ENCODE measurements around the gene PRKCE. TPM values are rescaled to one million over a fixed set of nuclear protein-coding genes. Genes with fewer than 3 reads are reported as not detected.

Gene PRKCE
- total RNA-seq, 1 experiment from 2014 or later: 4.4 TPM

DNA sequence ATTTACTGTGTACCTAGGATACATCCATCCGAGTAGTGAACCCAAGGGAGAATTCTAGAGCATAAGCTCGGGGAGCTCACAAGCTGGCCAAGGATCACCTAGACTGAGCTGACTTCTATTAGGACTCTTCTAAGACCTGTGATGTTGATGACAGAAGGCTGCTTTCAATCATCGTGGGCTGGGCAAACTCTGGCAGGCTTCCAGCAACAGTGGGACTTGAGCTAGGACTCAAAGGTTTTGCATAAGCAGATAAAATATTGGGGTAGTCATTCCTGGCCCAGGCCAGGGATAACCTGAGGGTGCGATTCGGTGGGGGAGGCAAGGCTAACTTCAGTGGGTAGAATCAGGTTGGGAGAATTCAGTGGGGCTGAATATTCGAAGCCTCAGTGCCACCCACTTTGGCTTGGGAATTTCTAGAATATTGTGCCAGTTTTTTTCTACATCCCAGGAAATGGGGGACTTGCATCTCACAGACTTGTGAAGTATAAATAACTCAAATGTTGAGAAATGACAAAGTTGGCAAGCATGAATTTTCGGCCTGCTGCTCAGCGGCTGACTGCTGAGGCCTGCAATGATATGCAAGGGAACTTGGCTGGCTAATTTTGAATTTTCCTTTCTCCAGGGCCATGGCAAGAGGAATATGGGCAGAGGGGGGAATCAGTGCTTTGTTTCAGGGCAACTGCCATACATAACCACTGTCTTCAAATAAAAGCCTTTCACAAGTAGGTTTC lies 274.3 kb downstream of the PRKCE start:
- Histone ChIP-seq H3K36me3 (ENCODE audit: control insufficient read depth, insufficient read depth, low read length) (no peaks in the 10 kb centered on the region), H3K9me3 (no peaks in the 10 kb centered on the region), H3K27me3 (replicated peaks; ENCODE audit: control insufficient read depth, insufficient read depth, low read length) (no peaks in the 10 kb centered on the region), H3K4me1 (peaks cover 14% of the 10 kb centered on the region), H3K4me3 (ENCODE audit: low read depth, low read length) (no peak overlapping the region)
- Mint-ChIP-seq H3K27me3 (ENCODE audit: insufficient read depth, unreplicated experiment) (no peaks in the 10 kb centered on the region), H3K4me3 (ENCODE audit: unreplicated experiment) (no peak overlapping the region), H3K36me3 (ENCODE audit: insufficient read depth, unreplicated experiment) (no peaks in the 10 kb centered on the region), H3K9me3 (ENCODE audit: unreplicated experiment) (no peaks in the 10 kb centered on the region), H3K27ac (ENCODE audit: unreplicated experiment) (no peak overlapping the region), H3K4me1 (ENCODE audit: low read depth, unreplicated experiment) (peaks cover 8% of the 10 kb centered on the region)
- TF ChIP-seq, protein P1, sequence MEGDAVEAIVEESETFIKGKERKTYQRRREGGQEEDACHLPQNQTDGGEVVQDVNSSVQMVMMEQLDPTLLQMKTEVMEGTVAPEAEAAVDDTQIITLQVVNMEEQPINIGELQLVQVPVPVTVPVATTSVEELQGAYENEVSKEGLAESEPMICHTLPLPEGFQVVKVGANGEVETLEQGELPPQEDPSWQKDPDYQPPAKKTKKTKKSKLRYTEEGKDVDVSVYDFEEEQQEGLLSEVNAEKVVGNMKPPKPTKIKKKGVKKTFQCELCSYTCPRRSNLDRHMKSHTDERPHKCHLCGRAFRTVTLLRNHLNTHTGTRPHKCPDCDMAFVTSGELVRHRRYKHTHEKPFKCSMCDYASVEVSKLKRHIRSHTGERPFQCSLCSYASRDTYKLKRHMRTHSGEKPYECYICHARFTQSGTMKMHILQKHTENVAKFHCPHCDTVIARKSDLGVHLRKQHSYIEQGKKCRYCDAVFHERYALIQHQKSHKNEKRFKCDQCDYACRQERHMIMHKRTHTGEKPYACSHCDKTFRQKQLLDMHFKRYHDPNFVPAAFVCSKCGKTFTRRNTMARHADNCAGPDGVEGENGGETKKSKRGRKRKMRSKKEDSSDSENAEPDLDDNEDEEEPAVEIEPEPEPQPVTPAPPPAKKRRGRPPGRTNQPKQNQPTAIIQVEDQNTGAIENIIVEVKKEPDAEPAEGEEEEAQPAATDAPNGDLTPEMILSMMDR (IDR thresholded peaks at IDR 0.05; ENCODE audit: insufficient read depth in 1 of 2, low read depth in 1 of 2, low read length in 1 of 2, severe bottlenecking in 1 of 2, unreplicated experiment in 1 of 2): no peak
- intact Hi-C loops (cut with micrococcal nuclease; ENCODE audit: unreplicated experiment): no loop called here
- ChIA-PET POLR2A (no interaction called here), CTCF (interaction anchor here (0.7 to 1.0 kb wide), 2 partner anchors 10 to 447 kb away, joined by 3 read pairs; no protein-coding TSS in a partner anchor)
- DNase-seq: no peak
- BruUV-seq (replicated peaks): no TSS peak

DNA sequence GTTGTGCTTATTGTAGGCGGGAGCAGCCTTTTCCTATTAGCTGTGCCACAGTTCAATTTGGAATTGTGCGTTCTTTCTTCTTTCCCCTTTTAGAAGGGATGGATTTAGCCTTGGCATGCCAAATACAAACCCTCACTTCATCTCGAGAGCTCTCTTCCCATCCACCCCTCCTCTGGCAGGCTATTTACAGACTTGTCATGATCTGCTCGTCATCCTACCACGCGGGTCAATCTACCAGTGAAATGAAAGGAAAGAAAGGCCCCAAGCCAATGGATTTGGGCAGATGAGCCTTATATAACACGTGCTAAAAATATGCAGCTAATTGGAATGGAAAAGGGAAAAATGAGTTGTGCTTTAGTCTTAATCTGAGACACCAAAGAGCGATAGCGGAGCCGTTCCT lies 277.5 kb downstream of the PRKCE start:
- Mint-ChIP-seq H3K4me3 (ENCODE audit: unreplicated experiment) (no peak overlapping the region), H3K9me3 (ENCODE audit: unreplicated experiment) (no peaks in the 10 kb centered on the region), H3K27me3 (ENCODE audit: insufficient read depth, unreplicated experiment) (no peaks in the 10 kb centered on the region), H3K27ac (ENCODE audit: unreplicated experiment) (no peak overlapping the region), H3K4me1 (ENCODE audit: low read depth, unreplicated experiment) (peaks cover 1% of the 10 kb centered on the region), H3K36me3 (ENCODE audit: insufficient read depth, unreplicated experiment) (no peaks in the 10 kb centered on the region)
- Histone ChIP-seq H3K4me1 (peaks cover 11% of the 10 kb centered on the region), H3K36me3 (ENCODE audit: control insufficient read depth, insufficient read depth, low read length) (no peaks in the 10 kb centered on the region), H3K4me3 (ENCODE audit: low read depth, low read length) (no peak overlapping the region), H3K9me3 (no peaks in the 10 kb centered on the region), H3K27me3 (replicated peaks; ENCODE audit: control insufficient read depth, insufficient read depth, low read length) (no peaks in the 10 kb centered on the region)
- DNase-seq: no peak
- CTCF ChIA-PET: interaction anchor here (0.7 kb wide), 1 partner anchor 17 kb away, joined by 5 read pairs; no protein-coding TSS in a partner anchor
- intact Hi-C loops (cut with micrococcal nuclease; ENCODE audit: unreplicated experiment): no loop called here
- BruUV-seq (replicated peaks): no TSS peak
- POLR2A ChIA-PET: no interaction called here
- TF ChIP-seq, protein P1 (IDR thresholded peaks at IDR 0.05; ENCODE audit: insufficient read depth in 1 of 2, low read depth in 1 of 2, low read length in 1 of 2, severe bottlenecking in 1 of 2, unreplicated experiment in 1 of 2): no peak

DNA sequence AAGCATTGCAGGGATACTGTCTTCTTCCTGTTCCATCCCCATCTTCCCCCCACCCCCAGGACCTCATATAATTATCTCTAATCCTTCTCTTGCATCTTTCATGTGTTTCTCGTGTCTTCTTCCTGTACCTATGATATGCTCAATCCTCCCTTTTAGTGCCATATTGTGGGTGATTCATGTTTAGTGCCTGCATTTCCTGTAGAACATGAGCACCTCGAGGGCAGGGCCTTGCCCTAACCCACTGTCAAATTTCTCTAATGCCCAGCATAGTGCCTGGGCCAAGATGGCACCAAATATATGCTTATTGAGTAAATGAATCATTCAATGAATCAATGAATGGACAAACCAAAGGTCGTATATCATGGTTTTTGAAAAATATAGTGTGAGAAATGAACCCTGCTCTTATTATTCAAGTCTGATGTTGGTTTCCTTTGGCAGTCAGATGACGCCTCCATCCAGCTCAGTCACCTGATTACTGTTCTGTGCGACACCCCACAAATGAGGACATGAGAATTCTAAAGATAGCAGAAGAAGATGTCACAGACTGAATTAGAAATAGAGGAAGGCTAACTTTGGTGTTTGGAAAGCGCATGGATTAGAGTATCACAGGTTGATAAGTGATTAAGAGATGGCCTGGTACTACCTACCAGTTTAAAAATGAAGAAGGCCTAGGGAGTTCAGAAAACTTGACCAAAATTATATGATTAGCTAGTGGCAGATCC lies 278.4 kb downstream of the PRKCE start:
- intact Hi-C loops (cut with micrococcal nuclease; ENCODE audit: unreplicated experiment): loop anchor here (2.0 kb wide), 1 partner anchor 17 kb away; no protein-coding TSS in a partner anchor
- ChIA-PET POLR2A (no interaction called here), CTCF (interaction anchor here (0.7 to 1.2 kb wide), 4 partner anchors 16 to 151 kb away, joined by 3 to 5 read pairs (median 3); no protein-coding TSS in a partner anchor)
- no peaks in the 10 kb centered on the region for H3K36me3 ChIP-seq (ENCODE audit: control insufficient read depth, insufficient read depth, low read length)
- H3K36me3 Mint-ChIP-seq (ENCODE audit: insufficient read depth, unreplicated experiment): no peaks in the 10 kb centered on the region
- TF ChIP-seq, protein P1 (IDR thresholded peaks at IDR 0.05; ENCODE audit: insufficient read depth in 1 of 2, low read depth in 1 of 2, low read length in 1 of 2, severe bottlenecking in 1 of 2, unreplicated experiment in 1 of 2): no peak
- H3K4me3 ChIP-seq (ENCODE audit: low read depth, low read length): no peak overlapping the region
- H3K27me3 Mint-ChIP-seq (ENCODE audit: insufficient read depth, unreplicated experiment): no peaks in the 10 kb centered on the region
- no peak overlapping the region for H3K27ac Mint-ChIP-seq (ENCODE audit: unreplicated experiment)
- H3K9me3 ChIP-seq: no peaks in the 10 kb centered on the region
- H3K4me3 Mint-ChIP-seq (ENCODE audit: unreplicated experiment): no peak overlapping the region
- no TSS peak for BruUV-seq (replicated peaks)
- H3K27me3 ChIP-seq (replicated peaks; ENCODE audit: control insufficient read depth, insufficient read depth, low read length): no peaks in the 10 kb centered on the region
- DNase-seq: no peak
- no peaks in the 10 kb centered on the region for H3K9me3 Mint-ChIP-seq (ENCODE audit: unreplicated experiment)
- H3K4me1 Mint-ChIP-seq (ENCODE audit: low read depth, unreplicated experiment): no peaks in the 10 kb centered on the region
- peaks cover 11% of the 10 kb centered on the region for H3K4me1 ChIP-seq

All from Caco-2 (cell line).